ENCODE results near the gene SLAMF9. TPM values are rescaled to one million over a fixed set of nuclear protein-coding genes. Genes with fewer than 3 reads are reported as not detected.
"Not testable (repeated sequence)": the region's sequence is repeated elsewhere in the genome, so short reads cannot be mapped to it uniquely, and the experiment has no call there.

SLAMF9 gene
- total RNA-seq, 1 experiment from 2014 or later = not detected

GRCh38 chr1:159908031-159908940, 45.8 kb downstream of the SLAMF9 start:
- Histone ChIP-seq H3K36me3 (no peaks in the 10 kb centered on the region), H3K4me3 (no peak overlapping the region), H3K27me3 (no peaks in the 10 kb centered on the region), H3K9me3 (peaks cover 6% of the 10 kb centered on the region)
- no peak for DNase-seq

DNA sequence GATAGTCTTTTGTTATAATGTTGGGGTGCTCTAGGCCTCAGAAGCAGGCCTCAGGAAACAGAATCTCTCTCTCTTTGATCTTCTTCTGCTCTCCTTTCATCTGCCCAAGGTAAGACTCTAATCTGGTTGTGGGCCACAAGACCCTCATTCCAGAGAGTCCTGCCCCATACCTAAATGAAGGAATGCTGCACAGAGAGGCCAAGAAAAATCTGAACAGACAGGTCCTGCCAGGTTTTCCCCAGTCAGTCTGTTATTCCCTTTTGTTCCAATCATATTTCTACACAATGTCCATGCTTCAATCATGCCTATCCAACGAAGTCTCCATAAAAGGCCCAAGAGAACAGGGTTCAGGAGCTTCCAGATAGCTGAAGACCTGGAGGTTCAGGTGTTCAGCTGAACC, 47.1 kb downstream of the SLAMF9 start:
- peaks cover 6% of the 10 kb centered on the region for H3K9me3 ChIP-seq

GRCh38 chr1:159904036-159904435, 50.0 kb downstream of the SLAMF9 start:
- not testable (repeated sequence) for H3K4me3 ChIP-seq, H3K36me3 ChIP-seq, H3K9me3 ChIP-seq, DNase-seq, H3K27me3 ChIP-seq

More for the DNA sequence above, 47.1 kb downstream of the SLAMF9 start:
- DNase-seq = no peak
- H3K27me3 ChIP-seq = no peaks in the 10 kb centered on the region
- H3K36me3 ChIP-seq = no peaks in the 10 kb centered on the region
- H3K4me3 ChIP-seq = no peak overlapping the region

- no peak for DNase-seq
- no peaks in the 10 kb centered on the region for H3K36me3 ChIP-seq
- H3K9me3 ChIP-seq = peaks cover 6% of the 10 kb centered on the region
- no peaks in the 10 kb centered on the region for H3K27me3 ChIP-seq
- H3K4me3 ChIP-seq = no peak overlapping the region
These were observed 51.5 kb downstream of the SLAMF9 start for GRCh38 chr1:159902541-159902940.

Other genes starting within 250 kb of the SLAMF9 start
- gene CRP, start 239.6 kb downstream of the SLAMF9 start, total RNA-seq (2014; rRNA removed; shearing (Covaris generic); ENCODE audit: low replicate concordance) = not detected in 2 replicates
- 9.2 and 17.1 TPM in 2 replicates for gene DUSP23, start 173.3 kb downstream of the SLAMF9 start, total RNA-seq (2014; rRNA removed; shearing (Covaris generic); ENCODE audit: low replicate concordance)
- gene FCRL6, start 151.9 kb downstream of the SLAMF9 start, total RNA-seq (2014; rRNA removed; shearing (Covaris generic); ENCODE audit: low replicate concordance) = not detected in 2 replicates
- gene SLAMF8, start 127.4 kb downstream of the SLAMF9 start, total RNA-seq (2014; rRNA removed; shearing (Covaris generic); ENCODE audit: low replicate concordance) = not detected in 2 replicates
- gene VSIG8, start 91.6 kb downstream of the SLAMF9 start, total RNA-seq (2014; rRNA removed; shearing (Covaris generic); ENCODE audit: low replicate concordance) = not detected in 2 replicates
- gene CFAP45, start 54.1 kb downstream of the SLAMF9 start, total RNA-seq (2014; rRNA removed; shearing (Covaris generic); ENCODE audit: low replicate concordance) = 0.10 and 0.39 TPM in 2 replicates
- 651 and 1,079 TPM in 2 replicates for gene TAGLN2, start 28.7 kb downstream of the SLAMF9 start, total RNA-seq (2014; rRNA removed; shearing (Covaris generic); ENCODE audit: low replicate concordance)
- gene IGSF9, start 8.6 kb downstream of the SLAMF9 start, total RNA-seq (2014; rRNA removed; shearing (Covaris generic); ENCODE audit: low replicate concordance) = not detected in 2 replicates
- 4.1 and 4.6 TPM in 2 replicates for gene PIGM, start 77.8 kb upstream of the SLAMF9 start, total RNA-seq (2014; rRNA removed; shearing (Covaris generic); ENCODE audit: low replicate concordance)
- not detected in 2 replicates for gene KCNJ10, start 115.9 kb upstream of the SLAMF9 start, total RNA-seq (2014; rRNA removed; shearing (Covaris generic); ENCODE audit: low replicate concordance)
- not detected in 2 replicates for gene KCNJ9, start 127.3 kb upstream of the SLAMF9 start, total RNA-seq (2014; rRNA removed; shearing (Covaris generic); ENCODE audit: low replicate concordance)
- 18.0 and 20.2 TPM in 2 replicates for gene IGSF8, start 144.4 kb upstream of the SLAMF9 start, total RNA-seq (2014; rRNA removed; shearing (Covaris generic); ENCODE audit: low replicate concordance)
- gene ATP1A2, start 161.5 kb upstream of the SLAMF9 start, total RNA-seq (2014; rRNA removed; shearing (Covaris generic); ENCODE audit: low replicate concordance) = not detected in 2 replicates
- gene ATP1A4, start 197.4 kb upstream of the SLAMF9 start, total RNA-seq (2014; rRNA removed; shearing (Covaris generic); ENCODE audit: low replicate concordance) = not detected in 2 replicates
- not detected in 2 replicates for gene CASQ1, start 236.3 kb upstream of the SLAMF9 start, total RNA-seq (2014; rRNA removed; shearing (Covaris generic); ENCODE audit: low replicate concordance)